ENCODE data around the gene NR4A1. TPM values are rescaled to one million over a fixed set of nuclear protein-coding genes. Genes with fewer than 3 reads are reported as not detected.

NR4A1 gene
- total and polyA plus RNA-seq, 7 donors = 17.5 to 92.8 (median 50.2) TPM

GRCh38 chr12:52055731-52056711 is 4.8 kb downstream of the NR4A1 start:
- Histone ChIP-seq H3K4me3 (no peak overlapping the region), H3K4me1 (peaks cover 14% of the 10 kb centered on the region), H3K9me3 (no peaks in the 10 kb centered on the region), H3K27ac (peak overlapping the region; percentile 93), H3K27me3 (ENCODE audit: insufficient read depth in 3 of 3, low read length in 2 of 3) (no peaks in the 10 kb centered on the region), H3K36me3 (ENCODE audit: insufficient read depth in 1 of 2, low read depth in 1 of 2) (peaks cover 4 to 58% of the 10 kb centered on the region in 2 donors)
- TF ChIP-seq CTCF (IDR thresholded peaks at IDR 0.05) = no peak
- intact Hi-C loops (cut with DNase I) = no loop called here
- WGBS, 3 donors = 70 to 87% (median 78%) methylated on average over 26 to 27 of the region's 27 CpGs
- DNase-seq (no peak), ATAC-seq (no peak)

DNA sequence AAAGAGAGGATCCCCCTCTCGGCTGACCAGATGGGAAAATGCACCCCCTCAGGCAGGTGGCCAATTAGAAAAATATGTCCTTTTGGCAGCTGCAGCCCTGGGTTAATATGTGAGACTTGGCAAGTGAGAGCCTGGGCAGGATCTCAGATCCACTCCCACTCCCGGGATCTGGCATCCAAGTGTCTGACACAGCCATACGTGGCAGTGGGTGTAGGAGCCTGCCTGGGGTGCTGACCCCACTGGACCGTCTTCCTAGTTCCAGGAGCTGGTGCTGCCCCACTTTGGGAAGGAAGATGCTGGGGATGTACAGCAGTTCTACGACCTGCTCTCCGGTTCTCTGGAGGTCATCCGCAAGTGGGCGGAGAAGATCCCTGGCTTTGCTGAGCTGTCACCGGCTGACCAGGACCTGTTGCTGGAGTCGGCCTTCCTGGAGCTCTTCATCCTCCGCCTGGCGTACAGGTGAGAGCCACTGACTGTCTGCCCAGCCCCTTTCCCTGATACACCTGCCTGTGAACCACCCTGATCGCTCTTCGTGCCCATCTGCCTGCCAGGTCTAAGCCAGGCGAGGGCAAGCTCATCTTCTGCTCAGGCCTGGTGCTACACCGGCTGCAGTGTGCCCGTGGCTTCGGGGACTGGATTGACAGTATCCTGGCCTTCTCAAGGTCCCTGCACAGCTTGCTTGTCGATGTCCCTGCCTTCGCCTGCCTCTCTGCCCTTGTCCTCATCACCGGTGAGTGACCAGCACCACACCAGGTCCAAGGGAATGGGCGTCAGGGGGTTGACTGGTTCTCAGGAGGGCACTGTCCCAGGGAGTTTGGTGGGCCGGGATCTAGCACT is 5.8 kb downstream of the NR4A1 start:
- no peak for ATAC-seq
- intact Hi-C loops (cut with DNase I) = no loop called here
- peaks cover 14% of the 10 kb centered on the region for H3K4me1 ChIP-seq

GRCh38 chr12:52057638-52058576 is 6.7 kb downstream of the NR4A1 start:
- peaks cover 14% of the 10 kb centered on the region for H3K4me1 ChIP-seq
- no peak overlapping the region for H3K4me3 ChIP-seq
- no peaks in the 10 kb centered on the region for H3K27me3 ChIP-seq (ENCODE audit: insufficient read depth in 3 of 3, low read length in 2 of 3)
- no peak for TF ChIP-seq CTCF (IDR thresholded peaks at IDR 0.05)
- ATAC-seq (no peak), DNase-seq (no peak)
- H3K9me3 ChIP-seq = no peaks in the 10 kb centered on the region
- peaks cover 4 to 58% of the 10 kb centered on the region in 2 donors for H3K36me3 ChIP-seq (ENCODE audit: insufficient read depth in 1 of 2, low read depth in 1 of 2)
- WGBS, 3 donors = 77 to 85% (median 78%) methylated on average over 14 of the region's 14 CpGs
- intact Hi-C loops (cut with DNase I) = no loop called here
- peak overlapping the region; percentile 14 for H3K27ac ChIP-seq

More for the DNA sequence above, 5.8 kb downstream of the NR4A1 start:
- 63 to 74% (median 68%) methylated on average over 23 of the region's 23 CpGs for WGBS, 3 donors
- TF ChIP-seq CTCF (IDR thresholded peaks at IDR 0.05) = no peak
- H3K4me3 ChIP-seq = no peak overlapping the region
- H3K9me3 ChIP-seq = no peaks in the 10 kb centered on the region
- peak overlapping the region; percentile 21 for H3K27ac ChIP-seq
- H3K36me3 ChIP-seq (ENCODE audit: insufficient read depth in 1 of 2, low read depth in 1 of 2) = peaks cover 4 to 58% of the 10 kb centered on the region in 2 donors
- H3K27me3 ChIP-seq (ENCODE audit: insufficient read depth in 3 of 3, low read length in 2 of 3) = no peaks in the 10 kb centered on the region
- no peak for DNase-seq

Data from psoas muscle (tissue), 8 donors.